GM12878 (cell line): ENCODE data around the gene PRKAR1A. TPM values are rescaled to one million over a fixed set of nuclear protein-coding genes. Genes with fewer than 3 reads are reported as not detected.

Experiments
- ATAC-seq: fragments of 200-7000 bp; cut with Tn5 transposase; 3 replicates; pipeline ENCODE4 v1.9.1; 2020; ENCODE audit warnings: mild to moderate bottlenecking, moderate library complexity
- BruUV-seq: library from RNA; stranded (reverse); fragments of 400-500 nt; replicated peaks from 2 replicates; lab custom pipeline; 2021; lab: Mats Ljungman, UMichigan
- CTCF ChIA-PET: fragments of 300-600 bp; sonication (Branson Sonifier 250); formaldehyde crosslinking; extraction: SDS; loops from one replicate; lab custom pipeline; 2021; ENCODE audit warnings: inconsistent platforms; lab: Yijun Ruan, JAX
- POLR2A ChIA-PET: fragments of 350-600 bp; formaldehyde crosslinking; extraction: SDS; loops from one replicate; lab custom pipeline; 2021; ENCODE audit warnings: inconsistent platforms; lab: Charles Lee
- RAD21 ChIA-PET: fragments of 300-600 bp; sonication (Branson Sonifier 250); formaldehyde crosslinking; loops from one replicate; lab custom pipeline; 2023; ENCODE audit warnings: antibody characterized with exemption; ENCODE audit not compliant: unreplicated experiment; lab: Charles Lee
- SMC1A ChIA-PET: fragments of 300-600 bp; sonication (Branson Sonifier 250); formaldehyde crosslinking; loops from one replicate; lab custom pipeline; 2023; ENCODE audit not compliant: unreplicated experiment, uncharacterized antibody; lab: Charles Lee
- DNase-seq: peaks from one replicate; pipeline ENCODE4 v3.0.0-alpha.2; 2011; ENCODE audit warnings: low read depth, low spot score
- FAIRE-seq: peaks from 3 replicates; lab custom pipeline; 2011; peaks lifted over from hg19 to GRCh38; lab: Jason Lieb, UNC
- H2AFZ ChIP-seq: 2 replicates; pipeline ENCODE4 v1.6.0; 2011; ENCODE audit warnings: low read depth, low read length, control low read depth; ENCODE audit not compliant: control insufficient read depth
- H3K27ac ChIP-seq: 2 replicates; pipeline ENCODE4 v1.5.1; 2011; ENCODE audit warnings: control low read depth; ENCODE audit not compliant: control insufficient read depth, insufficient read depth
- H3K27me3 ChIP-seq, 2 experiments: replicated peaks in 1 of 2; 2 replicates each; pipeline versions ENCODE4 v1.6.0 to v1.6.1; 2011; ENCODE audit warnings: low read length in 1 of 2; ENCODE audit not compliant: control insufficient read depth in 2 of 2, insufficient read depth in 2 of 2
- H3K36me3 ChIP-seq, 2 experiments: 2 replicates each; pipeline ENCODE4 v1.5.1; 2011; ENCODE audit warnings: low read length in 1 of 2; ENCODE audit not compliant: control insufficient read depth in 2 of 2, insufficient read depth in 2 of 2
- H3K4me1 ChIP-seq: 2 replicates; pipeline ENCODE4 v1.6.1; 2011; ENCODE audit warnings: mild to moderate bottlenecking, low read length, moderate library complexity, mixed read lengths; ENCODE audit not compliant: control insufficient read depth, insufficient read depth
- H3K4me2 ChIP-seq: 2 replicates; pipeline ENCODE4 v1.6.0; 2011; ENCODE audit warnings: control low read depth; ENCODE audit not compliant: control insufficient read depth, insufficient read depth
- H3K4me3 ChIP-seq: fragments of 200-600 bp; sonication (generic); 2 replicates; pipeline ENCODE4 v1.5.1; 2016
- H3K79me2 ChIP-seq: 2 replicates; pipeline ENCODE4 v1.6.0; 2011; ENCODE audit warnings: low read length; ENCODE audit not compliant: control insufficient read depth, insufficient read depth
- H3K9ac ChIP-seq: 2 replicates; pipeline ENCODE4 v1.8.0; 2011; ENCODE audit warnings: low read length, control low read depth, mixed read lengths; ENCODE audit not compliant: control insufficient read depth, insufficient read depth
- H3K9me3 ChIP-seq: replicated peaks from 3 replicates; pipeline ENCODE4 v1.5.1; 2011; ENCODE audit warnings: mild to moderate bottlenecking, low read length; ENCODE audit not compliant: control insufficient read depth, insufficient read depth
- H4K20me1 ChIP-seq: 2 replicates; pipeline ENCODE4 v1.6.0; 2011; ENCODE audit not compliant: control insufficient read depth, insufficient read depth
- CBX3 ChIP-seq: fragments of 200-600 bp; sonication (generic); IDR thresholded peaks from 2 replicates; pipeline ENCODE4 v1.6.1; 2016; ENCODE audit warnings: low read depth, borderline replicate concordance
- MTA3 ChIP-seq: IDR thresholded peaks from 2 replicates; pipeline ENCODE4 v1.6.1; 2012; ENCODE audit warnings: low read length, inconsistent platforms, borderline replicate concordance
- MYC ChIP-seq: IDR thresholded peaks from 2 replicates; pipeline ENCODE4 v1.6.1; 2011; ENCODE audit warnings: mild to moderate bottlenecking, low read length, moderate library complexity, inconsistent platforms; ENCODE audit not compliant: insufficient read depth, insufficient replicate concordance, insufficient read length, severe bottlenecking
- NR2F1 ChIP-seq: fragments of 450-650 bp; conservative IDR thresholded peaks from 2 replicates; pipeline ENCODE4 v1.6.1; 2017; ENCODE audit warnings: mild to moderate bottlenecking
- RBBP5 ChIP-seq: fragments of 200-600 bp; sonication (generic); conservative IDR thresholded peaks from 2 replicates; pipeline ENCODE4 v1.6.1; 2016
- RELA ChIP-seq: fragments of 450-650 bp; IDR thresholded peaks from 2 replicates; pipeline ENCODE4 v1.8.0; 2014; ENCODE audit warnings: borderline replicate concordance; ENCODE audit not compliant: partially characterized antibody
- STAT1 ChIP-seq: fragments of 450-650 bp; conservative IDR thresholded peaks from 2 replicates; pipeline ENCODE4 v1.6.1; 2014; ENCODE audit warnings: antibody characterized with exemption, mild to moderate bottlenecking
- TCF7 ChIP-seq: IDR thresholded peaks from 2 replicates; pipeline ENCODE4 v1.6.1; 2014; ENCODE audit warnings: antibody characterized with exemption, borderline replicate concordance
- ZNF24 ChIP-seq: fragments of 450-650 bp; IDR thresholded peaks from 2 replicates; pipeline ENCODE4 v1.6.1; 2017; ENCODE audit warnings: antibody characterized with exemption, mild to moderate bottlenecking
- ZNF384 ChIP-seq: IDR thresholded peaks from 2 replicates; pipeline ENCODE4 v1.6.1; 2012; ENCODE audit warnings: low read depth, mild to moderate bottlenecking, low read length, improper control_type of control experiment, borderline replicate concordance
- ZNF622 ChIP-seq: fragments of 450-650 bp; IDR thresholded peaks from 2 replicates; pipeline ENCODE4 v1.6.1; 2017; ENCODE audit warnings: mild to moderate bottlenecking, inconsistent platforms
- WGBS: methylation state at CpG from one replicate; pipeline ENCODE4 v1.1.6; 2016; ENCODE audit warnings: low lambda C conversion rate; ENCODE audit not compliant: insufficient replicate concordance, insufficient coverage; ENCODE audit errors: missing lambda C conversion rate; 5-methylcytosine and 5-hydroxymethylcytosine counted together
- in situ Hi-C: fragments of 300-500 bp; cut with MboI; formaldehyde crosslinking; loops from 9 replicates; pipeline ENCODE4 v1.14.3; 2018; ENCODE audit warnings: mixed read lengths
- intact Hi-C: fragments of 100-400 bp; cut with micrococcal nuclease; formaldehyde crosslinking; loops from one replicate; pipeline ENCODE4 v1.14.2; 2022; ENCODE audit not compliant: unreplicated experiment
- polyA plus RNA-seq, 11 experiments: library from polyadenylated mRNA; depleted of rRNA in 4 of 11; unstranded in 6 of 11; stranded (reverse) in 5 of 11; fragments of >200 nt; fragmentation: Nextera tagmentation in 4 of 11; fragmentation: Illumina TruSeq in 1 of 11; extraction: Ambion mirVana in 4 of 11; extraction: Trizol in 1 of 11; gene quantifications; 1 replicate in 1 of 11; 2 replicates in 10 of 11; pipeline versions ENCODE4 v1.2.1 to v1.2.3, GENCODE V29; 2011 to 2016; ENCODE audit warnings: inconsistent platforms in 2 of 11, missing spikeins in 2 of 11, low read depth in 1 of 11
- total RNA-seq, 4 experiments: library from RNA; depleted of rRNA in 3 of 4; stranded (reverse); fragments of >200 nt in 3 of 4; fragmentation: Illumina TruSeq in 1 of 4; extraction: Trizol in 1 of 4; gene quantifications; 2 replicates each; pipeline versions ENCODE4 v1.2.1 to v1.2.3, GENCODE V29; 2013 to 2021
- TF ChIP-seq, protein P1 (sequence below): IDR thresholded peaks from 2 replicates; pipeline ENCODE4 v1.6.1; 2012; ENCODE audit warnings: low read length, inconsistent platforms
- TF ChIP-seq, protein P2 (sequence below): fragments of 450-650 bp; formaldehyde crosslinking; IDR thresholded peaks from 2 replicates; pipeline ENCODE4 v1.4.0; 2022; ENCODE audit warnings: mild to moderate bottlenecking, moderate library complexity
- TF ChIP-seq, protein P3 (sequence below): IDR thresholded peaks from 2 replicates; pipeline ENCODE4 v1.6.1; 2012; ENCODE audit warnings: low read depth, low read length, improper control_type of control experiment
- TF ChIP-seq, protein P4 (sequence below): fragments of 150-350 bp; IDR thresholded peaks from 2 replicates; pipeline ENCODE4 v1.6.1; 2016; ENCODE audit warnings: low read depth, low read length

PRKAR1A gene
- total and polyA plus RNA-seq, 10 of the 15 experiments (the other 5 are each of a cell fraction or from before 2014, with no cell fraction given), result 29.1 to 200 (median 125) TPM

DNA sequence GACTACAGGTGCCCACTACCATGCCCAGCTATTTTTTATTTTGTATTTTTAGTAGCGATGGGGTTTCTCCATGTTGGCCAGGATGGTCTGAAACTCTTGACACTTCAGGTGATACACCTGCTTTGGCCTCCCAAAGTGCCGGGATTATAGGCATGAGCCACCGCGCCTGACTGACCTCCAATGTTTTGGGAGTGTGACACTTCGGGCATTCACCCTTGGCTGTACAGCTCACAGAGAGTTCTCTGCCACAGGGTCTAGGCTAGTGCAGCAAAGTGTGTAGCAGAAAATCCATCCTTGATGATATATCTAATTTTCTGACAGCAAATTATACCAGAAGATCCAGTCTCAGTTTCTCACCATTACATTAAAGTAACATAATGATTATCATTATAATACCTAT is 74.8 kb downstream of the PRKAR1A start:
- in situ Hi-C loops (no loop called here), intact Hi-C loops (no loop called here)
- Histone ChIP-seq H2AFZ (no peak overlapping the region), H4K20me1 (no peaks in the 10 kb centered on the region), H3K4me2 (no peak overlapping the region), H3K79me2 (no peaks in the 10 kb centered on the region), H3K27me3 (peaks cover 0 to 2% of the 10 kb centered on the region in 2 experiments; a peak in 1 of 4 replicates), H3K4me1 (no peaks in the 10 kb centered on the region), H3K9ac (no peak overlapping the region), H3K27ac (no peak overlapping the region), H3K36me3 (no peaks in the 10 kb centered on the region), H3K4me3 (no peak overlapping the region), H3K9me3 (no peaks in the 10 kb centered on the region; the same call in 2 of the 3 replicates)
- FAIRE-seq, result no peak
- ATAC-seq, result no peak
- POLR2A ChIA-PET, result no interaction called here
- DNase-seq, result no peak
- no TSS peak for BruUV-seq
- RAD21 ChIA-PET, result no interaction called here
- WGBS, result 71% methylated on average over 5 of the region's 5 CpGs
- SMC1A ChIA-PET, result no interaction called here
- CTCF ChIA-PET, result no interaction called here
- TF ChIP-seq CBX3 (no peak), ZNF622 (no peak), MYC (no peak), RBBP5 (no peak), NR2F1 (no peak), MTA3 (no peak), ZNF384 (no peak), ZNF24 (no peak), TCF7 (no peak), RELA (no peak), STAT1 (no peak)
- TF ChIP-seq, protein P1, sequence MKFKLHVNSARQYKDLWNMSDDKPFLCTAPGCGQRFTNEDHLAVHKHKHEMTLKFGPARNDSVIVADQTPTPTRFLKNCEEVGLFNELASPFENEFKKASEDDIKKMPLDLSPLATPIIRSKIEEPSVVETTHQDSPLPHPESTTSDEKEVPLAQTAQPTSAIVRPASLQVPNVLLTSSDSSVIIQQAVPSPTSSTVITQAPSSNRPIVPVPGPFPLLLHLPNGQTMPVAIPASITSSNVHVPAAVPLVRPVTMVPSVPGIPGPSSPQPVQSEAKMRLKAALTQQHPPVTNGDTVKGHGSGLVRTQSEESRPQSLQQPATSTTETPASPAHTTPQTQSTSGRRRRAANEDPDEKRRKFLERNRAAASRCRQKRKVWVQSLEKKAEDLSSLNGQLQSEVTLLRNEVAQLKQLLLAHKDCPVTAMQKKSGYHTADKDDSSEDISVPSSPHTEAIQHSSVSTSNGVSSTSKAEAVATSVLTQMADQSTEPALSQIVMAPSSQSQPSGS, result no peak
- TF ChIP-seq, protein P2, sequence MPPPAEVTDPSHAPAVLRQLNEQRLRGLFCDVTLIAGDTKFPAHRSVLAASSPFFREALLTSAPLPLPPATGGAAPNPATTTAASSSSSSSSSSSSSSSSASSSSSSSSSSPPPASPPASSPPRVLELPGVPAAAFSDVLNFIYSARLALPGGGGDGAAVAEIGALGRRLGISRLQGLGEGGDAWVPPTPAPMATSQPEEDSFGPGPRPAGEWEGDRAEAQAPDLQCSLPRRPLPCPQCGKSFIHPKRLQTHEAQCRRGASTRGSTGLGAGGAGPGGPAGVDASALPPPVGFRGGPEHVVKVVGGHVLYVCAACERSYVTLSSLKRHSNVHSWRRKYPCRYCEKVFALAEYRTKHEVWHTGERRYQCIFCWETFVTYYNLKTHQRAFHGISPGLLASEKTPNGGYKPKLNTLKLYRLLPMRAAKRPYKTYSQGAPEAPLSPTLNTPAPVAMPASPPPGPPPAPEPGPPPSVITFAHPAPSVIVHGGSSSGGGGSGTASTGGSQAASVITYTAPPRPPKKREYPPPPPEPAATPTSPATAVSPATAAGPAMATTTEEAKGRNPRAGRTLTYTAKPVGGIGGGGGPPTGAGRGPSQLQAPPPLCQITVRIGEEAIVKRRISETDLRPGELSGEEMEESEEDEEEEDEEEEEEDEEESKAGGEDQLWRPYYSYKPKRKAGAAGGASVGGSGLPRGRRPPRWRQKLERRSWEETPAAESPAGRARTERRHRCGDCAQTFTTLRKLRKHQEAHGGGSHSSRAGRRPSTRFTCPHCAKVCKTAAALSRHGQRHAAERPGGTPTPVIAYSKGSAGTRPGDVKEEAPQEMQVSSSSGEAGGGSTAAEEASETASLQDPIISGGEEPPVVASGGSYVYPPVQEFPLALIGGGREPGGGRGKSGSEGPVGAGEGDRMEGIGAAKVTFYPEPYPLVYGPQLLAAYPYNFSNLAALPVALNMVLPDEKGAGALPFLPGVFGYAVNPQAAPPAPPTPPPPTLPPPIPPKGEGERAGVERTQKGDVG, result no peak
- TF ChIP-seq, protein P3, sequence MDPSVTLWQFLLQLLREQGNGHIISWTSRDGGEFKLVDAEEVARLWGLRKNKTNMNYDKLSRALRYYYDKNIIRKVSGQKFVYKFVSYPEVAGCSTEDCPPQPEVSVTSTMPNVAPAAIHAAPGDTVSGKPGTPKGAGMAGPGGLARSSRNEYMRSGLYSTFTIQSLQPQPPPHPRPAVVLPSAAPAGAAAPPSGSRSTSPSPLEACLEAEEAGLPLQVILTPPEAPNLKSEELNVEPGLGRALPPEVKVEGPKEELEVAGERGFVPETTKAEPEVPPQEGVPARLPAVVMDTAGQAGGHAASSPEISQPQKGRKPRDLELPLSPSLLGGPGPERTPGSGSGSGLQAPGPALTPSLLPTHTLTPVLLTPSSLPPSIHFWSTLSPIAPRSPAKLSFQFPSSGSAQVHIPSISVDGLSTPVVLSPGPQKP, result no peak
- TF ChIP-seq, protein P4, sequence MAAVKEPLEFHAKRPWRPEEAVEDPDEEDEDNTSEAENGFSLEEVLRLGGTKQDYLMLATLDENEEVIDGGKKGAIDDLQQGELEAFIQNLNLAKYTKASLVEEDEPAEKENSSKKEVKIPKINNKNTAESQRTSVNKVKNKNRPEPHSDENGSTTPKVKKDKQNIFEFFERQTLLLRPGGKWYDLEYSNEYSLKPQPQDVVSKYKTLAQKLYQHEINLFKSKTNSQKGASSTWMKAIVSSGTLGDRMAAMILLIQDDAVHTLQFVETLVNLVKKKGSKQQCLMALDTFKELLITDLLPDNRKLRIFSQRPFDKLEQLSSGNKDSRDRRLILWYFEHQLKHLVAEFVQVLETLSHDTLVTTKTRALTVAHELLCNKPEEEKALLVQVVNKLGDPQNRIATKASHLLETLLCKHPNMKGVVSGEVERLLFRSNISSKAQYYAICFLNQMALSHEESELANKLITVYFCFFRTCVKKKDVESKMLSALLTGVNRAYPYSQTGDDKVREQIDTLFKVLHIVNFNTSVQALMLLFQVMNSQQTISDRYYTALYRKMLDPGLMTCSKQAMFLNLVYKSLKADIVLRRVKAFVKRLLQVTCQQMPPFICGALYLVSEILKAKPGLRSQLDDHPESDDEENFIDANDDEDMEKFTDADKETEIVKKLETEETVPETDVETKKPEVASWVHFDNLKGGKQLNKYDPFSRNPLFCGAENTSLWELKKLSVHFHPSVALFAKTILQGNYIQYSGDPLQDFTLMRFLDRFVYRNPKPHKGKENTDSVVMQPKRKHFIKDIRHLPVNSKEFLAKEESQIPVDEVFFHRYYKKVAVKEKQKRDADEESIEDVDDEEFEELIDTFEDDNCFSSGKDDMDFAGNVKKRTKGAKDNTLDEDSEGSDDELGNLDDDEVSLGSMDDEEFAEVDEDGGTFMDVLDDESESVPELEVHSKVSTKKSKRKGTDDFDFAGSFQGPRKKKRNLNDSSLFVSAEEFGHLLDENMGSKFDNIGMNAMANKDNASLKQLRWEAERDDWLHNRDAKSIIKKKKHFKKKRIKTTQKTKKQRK, result no peak
